ENCODE measurements around the gene GLDC.
"Not testable (repeated sequence)": the region's sequence is repeated elsewhere in the genome, so short reads cannot be mapped to it uniquely, and the experiment has no call there.

The GLDC gene

GRCh38 chr9:6645355-6646292 lies at the start of gene GLDC:
Gene GLDC (minus strand): TSS chr9:6645729. CDS start chr9:6645499, 230 bp downstream.
- Histone ChIP-seq H2AFZ (ENCODE audit: low read length) (peak within 1 kb of the TSS; percentile 65), H3K27me3 (replicated peaks; ENCODE audit: insufficient read depth, low read length) (no peaks in the 10 kb centered on the region), H3K9me2 (replicated peaks; ENCODE audit: insufficient read depth, low read length) (no peaks in the 10 kb centered on the region), H3K4me1 (ENCODE audit: low read length) (peaks cover 20% of the 10 kb centered on the region), H3F3A (ENCODE audit: insufficient read depth, low read length) (peaks cover 7% of the 10 kb centered on the region), H3K27ac (ENCODE audit: low read length) (peak within 1 kb of the TSS; percentile 52; the same call in 1 of the 2 replicates), H3K4me3 (ENCODE audit: low read length) (peak within 1 kb of the TSS; percentile 81), H3K79me2 (ENCODE audit: low read length) (peaks cover 65% of the 10 kb centered on the region), H4K20me1 (ENCODE audit: insufficient read depth, low read length) (no peaks in the 10 kb centered on the region), H3K36me3 (replicated peaks; ENCODE audit: insufficient read depth, low read length) (no peaks in the 10 kb centered on the region), H3K9ac (ENCODE audit: low read length) (peak within 1 kb of the TSS; percentile 74), H3K9me3 (replicated peaks; ENCODE audit: insufficient read depth, low read length) (no peaks in the 10 kb centered on the region), H3K4me2 (ENCODE audit: low read depth, low read length) (peak within 1 kb of the TSS; percentile 92)
- TF ChIP-seq EZH2 (optimal IDR thresholded peaks at IDR 0.05; ENCODE audit: low read depth, low read length): no peak
- TF ChIP-seq EZH2phosphoT487 (IDR thresholded peaks at IDR 0.05; ENCODE audit: low read length): no peak
- TF ChIP-seq CTCF (IDR thresholded peaks at IDR 0.05; ENCODE audit: low read length): no peak
- DNase-seq: peak; percentile 89

- Histone ChIP-seq H3K9me2 (replicated peaks; ENCODE audit: insufficient read depth, low read length) (no peaks in the 10 kb centered on the region), H4K20me1 (ENCODE audit: insufficient read depth, low read length) (no peaks in the 10 kb centered on the region), H3K27ac (ENCODE audit: low read length) (no peak overlapping the region), H3K27me3 (replicated peaks; ENCODE audit: insufficient read depth, low read length) (no peaks in the 10 kb centered on the region), H3K9ac (ENCODE audit: low read length) (no peak overlapping the region), H3K79me2 (ENCODE audit: low read length) (no peaks in the 10 kb centered on the region), H2AFZ (ENCODE audit: low read length) (no peak overlapping the region), H3K9me3 (replicated peaks; ENCODE audit: insufficient read depth, low read length) (no peaks in the 10 kb centered on the region), H3K36me3 (replicated peaks; ENCODE audit: insufficient read depth, low read length) (no peaks in the 10 kb centered on the region), H3K4me2 (ENCODE audit: low read depth, low read length) (no peak overlapping the region), H3K4me1 (ENCODE audit: low read length) (peaks cover 6% of the 10 kb centered on the region; the same call in 1 of the 2 replicates), H3K4me3 (ENCODE audit: low read length) (no peak overlapping the region), H3F3A (ENCODE audit: insufficient read depth, low read length) (no peaks in the 10 kb centered on the region)
- DNase-seq: no peak
- no peak for TF ChIP-seq EZH2phosphoT487 (IDR thresholded peaks at IDR 0.05; ENCODE audit: low read length)
- TF ChIP-seq CTCF (IDR thresholded peaks at IDR 0.05; ENCODE audit: low read length): no peak
- no peak for TF ChIP-seq EZH2 (optimal IDR thresholded peaks at IDR 0.05; ENCODE audit: low read depth, low read length)
Observed at GRCh38 chr9:6692881-6693361, 47.4 kb upstream of the GLDC start.

GRCh38 chr9:6692433-6692832 lies 46.9 kb upstream of the GLDC start:
- no peaks in the 10 kb centered on the region for H3K9me2 ChIP-seq (replicated peaks; ENCODE audit: insufficient read depth, low read length)
- H3K4me1 ChIP-seq (ENCODE audit: low read length): peaks cover 6% of the 10 kb centered on the region; the same call in 1 of the 2 replicates
- no peaks in the 10 kb centered on the region for H3F3A ChIP-seq (ENCODE audit: insufficient read depth, low read length)
- no peaks in the 10 kb centered on the region for H3K79me2 ChIP-seq (ENCODE audit: low read length)
- H3K27me3 ChIP-seq (replicated peaks; ENCODE audit: insufficient read depth, low read length): no peaks in the 10 kb centered on the region
- no peak overlapping the region for H3K27ac ChIP-seq (ENCODE audit: low read length)
- H3K36me3 ChIP-seq (replicated peaks; ENCODE audit: insufficient read depth, low read length): no peaks in the 10 kb centered on the region
- no peak overlapping the region for H3K9ac ChIP-seq (ENCODE audit: low read length)
- TF ChIP-seq EZH2phosphoT487 (IDR thresholded peaks at IDR 0.05; ENCODE audit: low read length) (no peak), EZH2 (optimal IDR thresholded peaks at IDR 0.05; ENCODE audit: low read depth, low read length) (no peak), CTCF (IDR thresholded peaks at IDR 0.05; ENCODE audit: low read length) (no peak)
- no peak overlapping the region for H3K4me2 ChIP-seq (ENCODE audit: low read depth, low read length)
- H4K20me1 ChIP-seq (ENCODE audit: insufficient read depth, low read length): no peaks in the 10 kb centered on the region
- no peaks in the 10 kb centered on the region for H3K9me3 ChIP-seq (replicated peaks; ENCODE audit: insufficient read depth, low read length)
- no peak overlapping the region for H3K4me3 ChIP-seq (ENCODE audit: low read length)
- no peak for DNase-seq
- no peak overlapping the region for H2AFZ ChIP-seq (ENCODE audit: low read length)

GRCh38 chr9:6690675-6691070 lies 45.1 kb upstream of the GLDC start:
- not testable (repeated sequence) for H3K9me3 ChIP-seq (replicated peaks; ENCODE audit: insufficient read depth, low read length); H3K9ac ChIP-seq (ENCODE audit: low read length); H2AFZ ChIP-seq (ENCODE audit: low read length); H3K27me3 ChIP-seq (replicated peaks; ENCODE audit: insufficient read depth, low read length); H4K20me1 ChIP-seq (ENCODE audit: insufficient read depth, low read length); H3K27ac ChIP-seq (ENCODE audit: low read length); H3F3A ChIP-seq (ENCODE audit: insufficient read depth, low read length); H3K79me2 ChIP-seq (ENCODE audit: low read length); H3K36me3 ChIP-seq (replicated peaks; ENCODE audit: insufficient read depth, low read length); H3K4me1 ChIP-seq (ENCODE audit: low read length); H3K4me2 ChIP-seq (ENCODE audit: low read depth, low read length); H3K4me3 ChIP-seq (ENCODE audit: low read length); DNase-seq; H3K9me2 ChIP-seq (replicated peaks; ENCODE audit: insufficient read depth, low read length)

Data from MM.1S (cell line).